Hematopoietic multipotent progenitor cell treated with erythropoietin and hydrocortisone succinate and interleukin-3 and kit ligand, for 4 days (in vitro differentiated cells): ENCODE measurements around the gene FBN2.
"Not testable (repeated sequence)": the region's sequence is repeated elsewhere in the genome, so short reads cannot be mapped to it uniquely, and the experiment has no call there.

ENCODE experiments used
- DNase-seq: peaks from one replicate; pipeline ENCODE4 v3.0.0-alpha.2; 2015

The FBN2 gene

GRCh38 chr5:128412145-128412930 lies 125.7 kb downstream of the FBN2 start:
- DNase-seq, result no peak

GRCh38 chr5:128409166-128409800 lies 128.8 kb downstream of the FBN2 start:
- DNase-seq, result no peak

- DNase-seq, result no peak
Observed at GRCh38 chr5:128408622-128409021, 129.4 kb downstream of the FBN2 start.

GRCh38 chr5:128407944-128408343 lies 130.1 kb downstream of the FBN2 start:
- DNase-seq, result no peak

GRCh38 chr5:128406803-128407202 lies 131.2 kb downstream of the FBN2 start:
- no peak for DNase-seq

GRCh38 chr5:128405159-128405558 lies 132.9 kb downstream of the FBN2 start:
- no peak for DNase-seq

- DNase-seq, result no peak
Observed at GRCh38 chr5:128403333-128403732, 134.7 kb downstream of the FBN2 start.

- no peak for DNase-seq
Observed at GRCh38 chr5:128402506-128402905, 135.5 kb downstream of the FBN2 start.

GRCh38 chr5:128400766-128401165 lies 137.3 kb downstream of the FBN2 start:
- DNase-seq, result not testable (repeated sequence)

GRCh38 chr5:128399111-128399510 lies 138.9 kb downstream of the FBN2 start:
- no peak for DNase-seq

GRCh38 chr5:128397876-128398275 lies 140.2 kb downstream of the FBN2 start:
- DNase-seq, result no peak

- no peak for DNase-seq
Observed at GRCh38 chr5:128395073-128395472, 143.0 kb downstream of the FBN2 start.

GRCh38 chr5:128384068-128384467 lies 154.0 kb downstream of the FBN2 start:
- no peak for DNase-seq

GRCh38 chr5:128380337-128380736 lies 157.7 kb downstream of the FBN2 start:
- DNase-seq, result no peak

- no peak for DNase-seq
Observed at GRCh38 chr5:128378632-128379031, 159.4 kb downstream of the FBN2 start.

- DNase-seq, result no peak
Observed at GRCh38 chr5:128378196-128378595, 159.8 kb downstream of the FBN2 start.

- no peak for DNase-seq
Observed at GRCh38 chr5:128376577-128376976, 161.5 kb downstream of the FBN2 start.

- DNase-seq, result no peak
Observed at GRCh38 chr5:128366147-128366546, 171.9 kb downstream of the FBN2 start.

- DNase-seq, result no peak
Observed at GRCh38 chr5:128362370-128362769, 175.7 kb downstream of the FBN2 start.

GRCh38 chr5:128358826-128359225 lies 179.2 kb downstream of the FBN2 start:
- no peak for DNase-seq

GRCh38 chr5:128357226-128357625 lies 180.8 kb downstream of the FBN2 start:
- no peak for DNase-seq

- DNase-seq, result no peak
Observed at GRCh38 chr5:128355961-128356360, 182.1 kb downstream of the FBN2 start.

GRCh38 chr5:128353441-128354107 lies 184.5 kb downstream of the FBN2 start:
- DNase-seq, result no peak

GRCh38 chr5:128350705-128351104 lies 187.3 kb downstream of the FBN2 start:
- DNase-seq, result no peak
